CD4-positive, alpha-beta T cell (primary cell): Measurements from ENCODE around the gene JAZF1. TPM values are rescaled to one million over a fixed set of nuclear protein-coding genes. Genes with fewer than 3 reads are reported as not detected.

Experiments
- ATAC-seq: fragments of 200-7000 bp; cut with Tn5 transposase; one replicate; pipeline ENCODE4 v1.10.0; 2022; ENCODE audit warnings: mild to moderate bottlenecking; ENCODE audit not compliant: poor library complexity
- CTCF ChIA-PET: fragments of 350-600 bp; sonication (Branson Sonifier 250); formaldehyde crosslinking; loops from one replicate; lab custom pipeline; 2021; ENCODE audit warnings: antibody characterized with exemption, inconsistent platforms; lab: Charles Lee
- POLR2A ChIA-PET: fragments of 350-600 bp; sonication (Branson Sonifier 250); formaldehyde crosslinking; loops from one replicate; lab custom pipeline; 2021; ENCODE audit warnings: antibody characterized with exemption, inconsistent platforms; lab: Charles Lee
- DNase-seq, 14 experiments: peaks; one replicate each; pipeline ENCODE4 v3.0.0-alpha.2; 2013 to 2020; ENCODE audit warnings: mixed read lengths in 2 of 14
- H3K27ac ChIP-seq, 2 donors: one replicate each; pipeline versions ENCODE4 v1.5.1 to v1.7.0; 2013; ENCODE audit warnings: low read length in 2 of 2, low read depth in 1 of 2, mild to moderate bottlenecking in 1 of 2
- H3K27me3 ChIP-seq, 2 experiments: 1 replicate in 1 of 2; 2 replicates in 1 of 2; pipeline versions ENCODE4 v1.6.1 to v1.7.0; 2013; ENCODE audit warnings: low read length in 2 of 2, control low read depth in 1 of 2, mild to moderate bottlenecking in 1 of 2, moderate library complexity in 1 of 2; ENCODE audit not compliant: insufficient read depth in 2 of 2, control insufficient read depth in 1 of 2
- H3K36me3 ChIP-seq: one replicate; pipeline ENCODE4 v1.6.1; 2013; ENCODE audit warnings: low read length, control low read depth; ENCODE audit not compliant: insufficient read depth
- H3K4me1 ChIP-seq: one replicate; pipeline ENCODE4 v1.6.1; 2013; ENCODE audit warnings: low read length, control low read depth; ENCODE audit not compliant: insufficient read depth
- H3K4me3 ChIP-seq: one replicate; pipeline ENCODE4 v1.5.1; 2013; ENCODE audit warnings: mild to moderate bottlenecking, low read length, moderate library complexity
- H3K9me3 ChIP-seq, 2 experiments: 1 replicate in 1 of 2; 2 replicates in 1 of 2; pipeline versions ENCODE4 v1.6.1 to v1.7.0; 2013; ENCODE audit warnings: low read length in 2 of 2, mild to moderate bottlenecking in 2 of 2, control low read depth in 1 of 2, moderate library complexity in 1 of 2; ENCODE audit not compliant: control insufficient read depth in 1 of 2, insufficient read depth in 1 of 2
- H3K27ac Mint-ChIP-seq: one replicate; pipeline ENCODE4 v1.8.0; 2020; ENCODE audit warnings: mixed read lengths
- H3K27me3 Mint-ChIP-seq: one replicate; pipeline ENCODE4 v1.8.0; 2021; ENCODE audit warnings: mixed read lengths
- H3K36me3 Mint-ChIP-seq: one replicate; pipeline ENCODE4 v1.8.0; 2021; ENCODE audit warnings: low read depth, mixed read lengths
- H3K4me1 Mint-ChIP-seq: one replicate; pipeline ENCODE4 v1.8.0; 2021; ENCODE audit warnings: low read depth, mixed read lengths
- H3K4me3 Mint-ChIP-seq: one replicate; pipeline ENCODE4 v1.8.0; 2020; ENCODE audit warnings: mild to moderate bottlenecking, mixed read lengths
- H3K9me3 Mint-ChIP-seq: one replicate; pipeline ENCODE4 v1.8.0; 2020; ENCODE audit warnings: mixed read lengths
- intact Hi-C, 2 experiments: fragments of 100-400 bp; cut with DNase I in 1 of 2; cut with micrococcal nuclease in 1 of 2; formaldehyde crosslinking; loops; one replicate each; pipeline versions ENCODE4 v1.15.1 to v1.9.0; 2023 to 2025; cut with DNase I, micrococcal nuclease
- total RNA-seq, 174 experiments: library from RNA in 2 of 174; stranded (reverse) in 2 of 174; gene quantifications; one replicate each; pipeline ENCODE4 v1.2.3 and lab custom pipeline; 2021 to 2026
- TF ChIP-seq, protein P1 (sequence below): fragments of 200-600 bp; IDR thresholded peaks from one replicate; pipeline ENCODE4 v1.8.0; 2022; ENCODE audit warnings: antibody characterized with exemption, mild to moderate bottlenecking

JAZF1 gene
- total RNA-seq, 2 experiments from 2014 or later: 9.9 to 11.1 TPM

DNA sequence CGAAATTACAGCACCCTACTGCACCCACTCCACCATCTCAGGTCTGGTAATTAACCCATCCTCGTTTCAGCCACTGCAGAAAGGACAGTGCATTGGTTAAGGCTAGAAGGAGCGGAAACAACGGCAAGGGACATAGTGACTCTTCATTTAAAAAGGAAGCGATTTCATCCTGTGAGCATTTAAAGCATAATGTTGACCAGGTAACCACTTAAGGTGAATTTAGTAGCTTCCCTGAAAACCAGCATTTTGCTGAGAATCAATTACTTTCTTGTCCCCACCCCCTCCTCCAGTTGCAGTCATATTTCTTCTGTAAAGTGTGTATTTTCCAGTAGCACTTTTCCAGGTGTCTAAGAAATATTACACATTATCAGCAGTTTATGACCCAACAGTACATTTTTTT lies 821 bp upstream of the JAZF1 start:
- peak overlapping the region; percentile 90 for H3K4me3 Mint-ChIP-seq
- ATAC-seq (no peak), DNase-seq (no peak)
- no peak overlapping the region for H3K27ac ChIP-seq
- H3K27me3 Mint-ChIP-seq: no peaks in the 10 kb centered on the region
- H3K9me3 ChIP-seq: no peaks in the 10 kb centered on the region
- H3K27me3 ChIP-seq: no peaks in the 10 kb centered on the region
- intact Hi-C loops: loop anchor here in 1 of 2 experiments (5.0 to 10.0 kb wide), 3 partner anchors 447 to 987 kb away; partner anchors contain the start of gene HIBADH
- H3K36me3 Mint-ChIP-seq: peaks cover 5% of the 10 kb centered on the region
- peaks cover 14% of the 10 kb centered on the region for H3K4me1 Mint-ChIP-seq
- TF ChIP-seq, protein P1, sequence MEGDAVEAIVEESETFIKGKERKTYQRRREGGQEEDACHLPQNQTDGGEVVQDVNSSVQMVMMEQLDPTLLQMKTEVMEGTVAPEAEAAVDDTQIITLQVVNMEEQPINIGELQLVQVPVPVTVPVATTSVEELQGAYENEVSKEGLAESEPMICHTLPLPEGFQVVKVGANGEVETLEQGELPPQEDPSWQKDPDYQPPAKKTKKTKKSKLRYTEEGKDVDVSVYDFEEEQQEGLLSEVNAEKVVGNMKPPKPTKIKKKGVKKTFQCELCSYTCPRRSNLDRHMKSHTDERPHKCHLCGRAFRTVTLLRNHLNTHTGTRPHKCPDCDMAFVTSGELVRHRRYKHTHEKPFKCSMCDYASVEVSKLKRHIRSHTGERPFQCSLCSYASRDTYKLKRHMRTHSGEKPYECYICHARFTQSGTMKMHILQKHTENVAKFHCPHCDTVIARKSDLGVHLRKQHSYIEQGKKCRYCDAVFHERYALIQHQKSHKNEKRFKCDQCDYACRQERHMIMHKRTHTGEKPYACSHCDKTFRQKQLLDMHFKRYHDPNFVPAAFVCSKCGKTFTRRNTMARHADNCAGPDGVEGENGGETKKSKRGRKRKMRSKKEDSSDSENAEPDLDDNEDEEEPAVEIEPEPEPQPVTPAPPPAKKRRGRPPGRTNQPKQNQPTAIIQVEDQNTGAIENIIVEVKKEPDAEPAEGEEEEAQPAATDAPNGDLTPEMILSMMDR: no peak
- ChIA-PET POLR2A (no interaction called here), CTCF (no interaction called here)
- H3K4me1 ChIP-seq: peaks cover 10% of the 10 kb centered on the region
- H3K9me3 Mint-ChIP-seq: no peaks in the 10 kb centered on the region
- H3K4me3 ChIP-seq: no peak overlapping the region
- no peaks in the 10 kb centered on the region for H3K36me3 ChIP-seq
- peak overlapping the region; percentile 88 for H3K27ac Mint-ChIP-seq

DNA sequence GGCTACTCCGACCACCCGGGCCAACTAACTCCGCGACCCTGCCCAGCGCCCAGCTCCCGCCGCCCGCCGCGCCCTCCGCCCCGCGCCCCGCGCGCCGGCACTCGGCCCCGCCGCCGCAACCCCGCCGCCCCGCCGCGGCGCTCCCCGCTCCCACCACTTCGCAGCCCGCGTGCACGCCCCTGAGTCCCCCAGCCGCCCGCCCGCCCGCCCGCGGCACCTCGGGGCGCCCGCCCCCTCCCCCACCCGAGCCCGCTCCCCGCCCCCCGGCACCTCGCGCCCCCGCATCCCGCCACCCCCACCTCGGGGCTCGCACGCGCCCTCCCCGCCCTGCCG lies 598 bp downstream of the JAZF1 start:
- no peaks in the 10 kb centered on the region for H3K27me3 Mint-ChIP-seq

DNA sequence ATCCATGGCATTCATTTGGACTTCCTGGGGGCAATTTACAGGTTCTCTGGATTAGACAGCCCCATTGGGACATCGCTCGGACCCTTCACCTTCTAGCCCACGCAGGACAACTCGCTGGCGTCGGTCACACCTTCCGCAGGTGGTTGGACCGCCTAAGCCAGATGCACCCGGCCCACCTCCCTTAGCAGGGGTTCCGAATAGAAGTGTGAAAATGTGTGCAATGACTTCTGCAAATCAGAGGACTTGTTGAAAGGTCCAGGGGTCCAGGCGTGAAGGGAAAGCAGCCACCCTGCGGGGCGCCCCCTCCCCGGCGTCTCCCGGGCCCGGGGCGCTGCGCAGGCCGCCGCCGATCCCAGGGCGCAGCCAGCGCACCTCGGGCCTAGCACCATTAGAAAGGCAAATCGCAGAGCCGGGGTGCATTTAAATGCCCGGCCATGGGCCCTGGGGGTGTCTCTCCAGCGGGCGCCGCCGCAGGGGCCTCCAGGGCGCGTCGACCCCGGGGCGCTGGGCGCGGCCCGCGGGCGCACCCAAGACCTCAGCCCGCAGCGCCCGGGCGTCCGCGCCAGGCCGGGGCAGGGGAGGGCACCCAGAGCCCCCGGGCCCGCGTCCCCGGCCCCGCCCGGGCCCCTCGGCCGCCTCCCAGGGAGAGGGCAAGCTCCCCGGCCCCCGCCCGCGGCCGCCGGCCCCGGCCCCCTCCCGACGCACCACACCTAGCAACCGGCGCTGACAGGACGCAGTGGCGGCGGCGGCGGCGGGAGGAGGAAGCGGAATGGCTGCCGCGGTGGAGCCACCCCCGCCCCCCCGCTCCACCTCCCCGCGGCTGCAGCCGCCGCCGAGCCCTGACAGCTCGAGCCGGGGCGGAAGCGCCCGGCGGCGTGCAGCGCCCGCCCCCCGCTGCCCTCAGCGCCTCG lies 1.2 kb downstream of the JAZF1 start:
- Mint-ChIP-seq H3K4me3 (peak overlapping the region; percentile 83), H3K4me1 (peaks cover 22% of the 10 kb centered on the region), H3K27ac (peak overlapping the region; percentile 81), H3K9me3 (no peaks in the 10 kb centered on the region), H3K36me3 (peaks cover 5% of the 10 kb centered on the region), H3K27me3 (no peaks in the 10 kb centered on the region)
- Histone ChIP-seq H3K4me1 (peaks cover 15% of the 10 kb centered on the region), H3K36me3 (no peaks in the 10 kb centered on the region), H3K4me3 (peak overlapping the region; percentile 52), H3K9me3 (no peaks in the 10 kb centered on the region), H3K27me3 (no peaks in the 10 kb centered on the region), H3K27ac (no peak overlapping the region)
- peak; percentile 52 to 89 (median 74) for DNase-seq
- intact Hi-C loops: loop anchor here in 1 of 2 experiments (5.0 to 10.0 kb wide), 3 partner anchors 445 to 985 kb away; partner anchors contain the start of gene HIBADH
- TF ChIP-seq, protein P1: no peak
- POLR2A ChIA-PET: interaction anchor here (1.8 kb wide), 1 partner anchor 16 kb away, joined by 4 read pairs; no protein-coding TSS in a partner anchor
- peak; percentile 65 for ATAC-seq
- CTCF ChIA-PET: no interaction called here

More for the DNA sequence above, 598 bp downstream of the JAZF1 start:
- Histone ChIP-seq H3K9me3 (no peaks in the 10 kb centered on the region), H3K4me3 (peak overlapping the region; percentile 69), H3K27me3 (no peaks in the 10 kb centered on the region), H3K4me1 (peaks cover 10% of the 10 kb centered on the region), H3K27ac (peak overlapping the region in 1 of 2 donors; percentile 58), H3K36me3 (no peaks in the 10 kb centered on the region)
- TF ChIP-seq, protein P1: no peak
- Mint-ChIP-seq H3K9me3 (no peaks in the 10 kb centered on the region), H3K4me1 (peaks cover 16% of the 10 kb centered on the region), H3K4me3 (no peak overlapping the region), H3K36me3 (peaks cover 5% of the 10 kb centered on the region), H3K27ac (peak overlapping the region; percentile 88)
- DNase-seq: no peak
- ChIA-PET CTCF (no interaction called here), POLR2A (interaction anchor here (1.8 kb wide), 1 partner anchor 17 kb away, joined by 4 read pairs; no protein-coding TSS in a partner anchor)
- ATAC-seq: no peak
- intact Hi-C loops: loop anchor here in 1 of 2 experiments (5.0 to 10.0 kb wide), 3 partner anchors 445 to 985 kb away; partner anchors contain the start of gene HIBADH
